GM23338 (cell line): Measurements from ENCODE around the gene KRTAP10-9. TPM values are rescaled to one million over a fixed set of nuclear protein-coding genes. Genes with fewer than 3 reads are reported as not detected.
A peak's percentile ranks its signal among the peaks of the same experiment; 100 is the strongest.

Experiments used
- ATAC-seq: fragments of 200-7000 bp; cut with Tn5 transposase; 3 replicates; pipeline ENCODE4 v1.9.1; 2020
- DNase-seq: peaks from one replicate; pipeline ENCODE4 v3.0.0-alpha.2; 2015; ENCODE audit warnings: low spot score
- H2AFZ ChIP-seq: fragments of 200-600 bp; sonication (generic); 2 replicates; pipeline ENCODE4 v1.8.0; 2016; ENCODE audit warnings: antibody characterized with exemption, mild to moderate bottlenecking, moderate library complexity
- H3F3A ChIP-seq: fragments of 200-600 bp; sonication (generic); replicated peaks from 2 replicates; pipeline ENCODE4 v1.8.0; 2017; ENCODE audit warnings: antibody characterized with exemption, mixed run types, low read depth
- H3K27ac ChIP-seq: fragments of 200-600 bp; sonication (generic); 2 replicates; pipeline ENCODE4 v1.6.1; 2016; ENCODE audit warnings: low read depth
- H3K27me3 ChIP-seq: fragments of 200-600 bp; sonication (generic); 2 replicates; pipeline ENCODE4 v1.8.0; 2016; ENCODE audit warnings: mild to moderate bottlenecking, mixed run types, moderate library complexity; ENCODE audit not compliant: insufficient read depth
- H3K36me3 ChIP-seq: fragments of 200-600 bp; sonication (generic); 2 replicates; pipeline ENCODE4 v1.8.0; 2016; ENCODE audit warnings: mild to moderate bottlenecking; ENCODE audit not compliant: insufficient read depth
- H3K4me1 ChIP-seq: fragments of 200-600 bp; sonication (generic); 2 replicates; pipeline ENCODE4 v1.8.0; 2016; ENCODE audit warnings: mild to moderate bottlenecking, moderate library complexity; ENCODE audit not compliant: insufficient read depth
- H3K4me2 ChIP-seq: fragments of 200-600 bp; sonication (generic); 2 replicates; pipeline ENCODE4 v1.7.1; 2017; ENCODE audit warnings: mixed run types
- H3K4me3 ChIP-seq: fragments of 200-600 bp; sonication (generic); 2 replicates; pipeline ENCODE4 v1.6.1; 2016; ENCODE audit warnings: mixed run types
- H3K79me2 ChIP-seq: fragments of 200-600 bp; sonication (generic); replicated peaks from 2 replicates; pipeline ENCODE4 v1.8.0; 2017; ENCODE audit warnings: mild to moderate bottlenecking; ENCODE audit not compliant: insufficient read depth
- H3K9me2 ChIP-seq: fragments of 200-600 bp; sonication (generic); 2 replicates; pipeline ENCODE4 v1.8.0; 2017; ENCODE audit not compliant: insufficient read depth
- H4K20me1 ChIP-seq: fragments of 200-600 bp; sonication (generic); replicated peaks from 2 replicates; pipeline ENCODE4 v1.8.0; 2017; ENCODE audit warnings: mild to moderate bottlenecking; ENCODE audit not compliant: insufficient read depth
- H3K27ac Mint-ChIP-seq: 2 replicates; pipeline ENCODE4 v1.8.0; 2020; ENCODE audit warnings: inconsistent platforms, mild to moderate bottlenecking, moderate library complexity, mixed read lengths
- H3K27me3 Mint-ChIP-seq: 3 replicates; pipeline ENCODE4 v1.8.0; 2022; ENCODE audit warnings: low read depth, mild to moderate bottlenecking, moderate library complexity, mixed read lengths, inconsistent platforms; ENCODE audit not compliant: insufficient read depth, poor library complexity
- H3K36me3 Mint-ChIP-seq: 3 replicates; pipeline ENCODE4 v1.8.0; 2021; ENCODE audit warnings: low read depth, mild to moderate bottlenecking, inconsistent platforms, moderate library complexity, mixed read lengths
- H3K4me1 Mint-ChIP-seq: 3 replicates; pipeline ENCODE4 v1.8.0; 2020; ENCODE audit warnings: mild to moderate bottlenecking, inconsistent platforms, mixed read lengths
- H3K4me3 Mint-ChIP-seq: 3 replicates; pipeline ENCODE4 v1.8.0; 2021; ENCODE audit warnings: moderate library complexity, mild to moderate bottlenecking, inconsistent platforms, mixed read lengths
- H3K9me3 Mint-ChIP-seq: 3 replicates; pipeline ENCODE4 v1.8.0; 2020; ENCODE audit warnings: moderate library complexity, mild to moderate bottlenecking, inconsistent platforms, mixed read lengths
- CREB1 ChIP-seq: fragments of 250-450 bp; sonication (Bioruptor Pico); IDR thresholded peaks from 2 replicates; pipeline ENCODE4 v1.5.0; 2020; ENCODE audit warnings: low read depth, mild to moderate bottlenecking, moderate library complexity
- CTCF ChIP-seq, 2 experiments: fragments of 200-600 bp in 1 of 2; sonication (generic) in 1 of 2; conservative IDR thresholded peaks; 2 replicates each; pipeline versions ENCODE4 v1.5.1 to v1.6.1; 2016 to 2017; ENCODE audit warnings: antibody characterized with exemption in 2 of 2, low read depth in 2 of 2, mild to moderate bottlenecking in 2 of 2, moderate library complexity in 1 of 2
- ETS1 ChIP-seq: IDR thresholded peaks from 2 replicates; pipeline ENCODE4 v1.6.1; 2016; ENCODE audit warnings: antibody characterized with exemption
- EZH2 ChIP-seq: fragments of 200-600 bp; sonication (generic); IDR thresholded peaks from one replicate; pipeline ENCODE4 v1.8.0; 2017; ENCODE audit warnings: antibody characterized with exemption, mild to moderate bottlenecking, low read depth; ENCODE audit not compliant: unreplicated experiment
- EZH2phosphoT487 ChIP-seq: fragments of 200-600 bp; sonication (generic); IDR thresholded peaks from one replicate; pipeline ENCODE4 v1.8.1; 2018; ENCODE audit warnings: antibody characterized with exemption; ENCODE audit not compliant: unreplicated experiment
- JUNB ChIP-seq: IDR thresholded peaks from one replicate; pipeline ENCODE4 v1.6.1; 2016; ENCODE audit warnings: antibody characterized with exemption; ENCODE audit not compliant: unreplicated experiment
- NANOG ChIP-seq: IDR thresholded peaks from 2 replicates; pipeline ENCODE4 v1.6.1; 2016; ENCODE audit warnings: antibody characterized with exemption, borderline replicate concordance
- POLR2AphosphoS5 ChIP-seq: IDR thresholded peaks from 2 replicates; pipeline ENCODE4 v1.6.1; 2016; ENCODE audit warnings: antibody characterized with exemption, low read depth
- REST ChIP-seq: IDR thresholded peaks from one replicate; pipeline ENCODE4 v1.6.1; 2018; ENCODE audit warnings: antibody characterized with exemption; ENCODE audit not compliant: unreplicated experiment
- STAT1 ChIP-seq: IDR thresholded peaks from one replicate; pipeline ENCODE4 v1.6.1; 2016; ENCODE audit warnings: antibody characterized with exemption; ENCODE audit not compliant: unreplicated experiment
- ZNF114 ChIP-seq: fragments of 250-450 bp; sonication (Bioruptor Pico); IDR thresholded peaks from 2 replicates; pipeline ENCODE4 v1.5.0; 2020; ENCODE audit warnings: mild to moderate bottlenecking, moderate library complexity
- ZNF331 ChIP-seq: fragments of 250-450 bp; sonication (Bioruptor Pico); IDR thresholded peaks from 2 replicates; pipeline ENCODE4 v1.5.0; 2020; ENCODE audit warnings: low read depth, mild to moderate bottlenecking, moderate library complexity
- polyA plus RNA-seq: library from polyadenylated mRNA; unstranded; fragments of >200 nt; fragmentation: Nextera tagmentation; extraction: Ambion mirVana; gene quantifications from 2 replicates; pipeline ENCODE4 v1.2.1, GENCODE V29; 2016
- total RNA-seq: library from RNA; depleted of rRNA; stranded (reverse); fragments of >200 nt; shearing (Covaris generic); gene quantifications from 2 replicates; pipeline ENCODE4 v1.2.3, GENCODE V29; 2014

KRTAP10-9 gene
- total and polyA plus RNA-seq, 2 experiments from 2014 or later, result not detected

- H3K9me3 Mint-ChIP-seq, result peaks cover 5% of the 10 kb centered on the region; the same call in 2 of the 3 replicates
- H3K4me1 Mint-ChIP-seq, result peaks cover 28% of the 10 kb centered on the region
- TF ChIP-seq STAT1, result no peak
- TF ChIP-seq ZNF114, result no peak
- no peak for TF ChIP-seq REST
- TF ChIP-seq JUNB, result no peak
- no peak for TF ChIP-seq ZNF331
- Histone ChIP-seq H3K4me2 (0 out of 2 replicates have a peak overlapping the region, but pooled peaks have one; percentile 32), H3K9me2 (no peaks in the 10 kb centered on the region), H3K79me2 (no peaks in the 10 kb centered on the region), H3K27ac (no peak overlapping the region), H2AFZ (no peak overlapping the region), H3K4me1 (peaks cover 20% of the 10 kb centered on the region), H3F3A (0 out of 2 replicates have a peak, but pooled peaks cover 4% of the 10 kb centered on the region), H3K36me3 (no peaks in the 10 kb centered on the region), H3K4me3 (no peak overlapping the region), H4K20me1 (no peaks in the 10 kb centered on the region), H3K27me3 (no peaks in the 10 kb centered on the region)
- peaks cover 3% of the 10 kb centered on the region for H3K27me3 Mint-ChIP-seq
- H3K4me3 Mint-ChIP-seq, result no peak overlapping the region
- H3K36me3 Mint-ChIP-seq, result no peaks in the 10 kb centered on the region; the same call in 2 of the 3 replicates
- no peak overlapping the region for H3K27ac Mint-ChIP-seq
- ATAC-seq (no peak), DNase-seq (no peak)
These were observed 32.4 kb upstream of the KRTAP10-9 start for GRCh38 chr21:44594406-44594916.

GRCh38 chr21:44595524-44595923 lies 31.4 kb upstream of the KRTAP10-9 start:
- H3K27ac ChIP-seq, result no peak overlapping the region
- no peak overlapping the region for H3K4me3 ChIP-seq
- Mint-ChIP-seq H3K4me1 (peaks cover 36% of the 10 kb centered on the region), H3K27ac (no peak overlapping the region), H3K4me3 (no peak overlapping the region), H3K9me3 (peaks cover 5% of the 10 kb centered on the region; the same call in 1 of the 3 replicates), H3K27me3 (peaks cover 7% of the 10 kb centered on the region), H3K36me3 (no peaks in the 10 kb centered on the region)
- ATAC-seq, result no peak
- DNase-seq, result no peak
- H4K20me1 ChIP-seq, result no peaks in the 10 kb centered on the region
- H2AFZ ChIP-seq, result no peak overlapping the region
- H3K27me3 ChIP-seq, result no peaks in the 10 kb centered on the region
- no peaks in the 10 kb centered on the region for H3K9me2 ChIP-seq
- no peak overlapping the region for H3K4me2 ChIP-seq
- H3K36me3 ChIP-seq, result no peaks in the 10 kb centered on the region
- H3K79me2 ChIP-seq, result no peaks in the 10 kb centered on the region
- H3F3A ChIP-seq, result 0 out of 2 replicates have a peak, but pooled peaks cover 4% of the 10 kb centered on the region
- H3K4me1 ChIP-seq, result peaks cover 20% of the 10 kb centered on the region
- TF ChIP-seq STAT1 (no peak), JUNB (no peak), ZNF331 (no peak), CREB1 (CRISPR knock-in tag) (no peak), CTCF (conservative IDR thresholded peaks at IDR 0.05; ENCODE audit: low read depth in 2 of 2) (no peak), EZH2phosphoT487 (no peak), ETS1 (no peak), ZNF114 (no peak), POLR2AphosphoS5 (no peak), NANOG (no peak), REST (no peak), EZH2 (no peak)
